ENCODE measurements around the gene CTU2.

DNA sequence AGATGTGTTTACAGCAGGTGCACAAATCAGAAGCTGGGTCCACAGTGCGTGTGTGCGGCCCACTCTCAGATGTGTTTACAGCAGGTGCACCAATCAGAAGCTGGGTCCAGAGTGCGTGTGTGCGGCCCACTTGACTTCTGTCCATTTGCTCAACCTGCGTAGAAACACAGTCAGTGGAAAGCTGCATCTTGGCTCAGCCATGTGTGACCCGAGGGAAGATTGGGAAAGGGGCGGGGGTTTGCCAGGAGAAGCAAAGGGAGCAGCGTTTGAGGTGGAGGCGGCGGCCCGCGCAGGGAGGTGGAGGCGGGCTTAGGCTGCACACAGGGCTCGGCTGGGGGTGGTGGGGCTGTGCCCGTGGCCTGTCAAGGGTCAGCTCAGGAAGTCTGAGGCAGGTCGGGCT lies 4.3 kb downstream of the CTU2 start:
- TF ChIP-seq POLR2A (IDR thresholded peaks at IDR 0.05; ENCODE audit: low read depth, low read length) (no peak), POLR2AphosphoS5 (IDR thresholded peaks at IDR 0.05; ENCODE audit: low read depth, low read length) (no peak), PAX5 (IDR thresholded peaks at IDR 0.05; ENCODE audit: insufficient read depth, low read length, severe bottlenecking) (no peak), SPI1 (IDR thresholded peaks at IDR 0.05; ENCODE audit: low read depth, low read length) (no peak)

All from GM12891 (cell line).